ENCODE results near the gene DHTKD1.

- TF ChIP-seq, protein P1, sequence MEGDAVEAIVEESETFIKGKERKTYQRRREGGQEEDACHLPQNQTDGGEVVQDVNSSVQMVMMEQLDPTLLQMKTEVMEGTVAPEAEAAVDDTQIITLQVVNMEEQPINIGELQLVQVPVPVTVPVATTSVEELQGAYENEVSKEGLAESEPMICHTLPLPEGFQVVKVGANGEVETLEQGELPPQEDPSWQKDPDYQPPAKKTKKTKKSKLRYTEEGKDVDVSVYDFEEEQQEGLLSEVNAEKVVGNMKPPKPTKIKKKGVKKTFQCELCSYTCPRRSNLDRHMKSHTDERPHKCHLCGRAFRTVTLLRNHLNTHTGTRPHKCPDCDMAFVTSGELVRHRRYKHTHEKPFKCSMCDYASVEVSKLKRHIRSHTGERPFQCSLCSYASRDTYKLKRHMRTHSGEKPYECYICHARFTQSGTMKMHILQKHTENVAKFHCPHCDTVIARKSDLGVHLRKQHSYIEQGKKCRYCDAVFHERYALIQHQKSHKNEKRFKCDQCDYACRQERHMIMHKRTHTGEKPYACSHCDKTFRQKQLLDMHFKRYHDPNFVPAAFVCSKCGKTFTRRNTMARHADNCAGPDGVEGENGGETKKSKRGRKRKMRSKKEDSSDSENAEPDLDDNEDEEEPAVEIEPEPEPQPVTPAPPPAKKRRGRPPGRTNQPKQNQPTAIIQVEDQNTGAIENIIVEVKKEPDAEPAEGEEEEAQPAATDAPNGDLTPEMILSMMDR (conservative IDR thresholded peaks at IDR 0.05 in 1 of 2, IDR thresholded peaks at IDR 0.05 in 1 of 2; ENCODE audit: low read depth in 1 of 2, low read length in 2 of 2) = no peak
- TF ChIP-seq EZH2 (IDR thresholded peaks at IDR 0.05; ENCODE audit: low read length, missing control alignments) = no peak
These were observed 20.2 kb upstream of the DHTKD1 start for GRCh38 chr10:12048547-12048946.
